Vagina (tissue), 2 donors: ENCODE results near the gene SLCO2B1. TPM values are rescaled to one million over a fixed set of nuclear protein-coding genes. Genes with fewer than 3 reads are reported as not detected.

ENCODE experiments used
- DNase-seq, 2 donors: peaks; one replicate each; pipeline ENCODE4 v3.0.0-alpha.2; 2017; ENCODE audit errors: extremely low spot score in 2 of 2
- H3K27ac ChIP-seq: fragments of 200-600 bp; sonication (generic); one replicate; pipeline ENCODE4 v1.5.1; 2019
- H3K27me3 ChIP-seq: fragments of 200-600 bp; sonication (generic); one replicate; pipeline ENCODE4 v1.5.1; 2019
- H3K36me3 ChIP-seq, 2 donors: fragments of 200-600 bp; sonication (generic); one replicate each; pipeline ENCODE4 v1.5.1; 2017 to 2019
- H3K4me1 ChIP-seq: fragments of 200-600 bp; sonication (generic); one replicate; pipeline ENCODE4 v1.5.1; 2019
- H3K4me3 ChIP-seq, 2 donors: fragments of 200-600 bp; sonication (generic); 1 replicate in 1 of 2; 2 replicates in 1 of 2; pipeline ENCODE4 v1.5.1; 2016 to 2019
- H3K9me3 ChIP-seq: fragments of 200-600 bp; sonication (generic); one replicate; pipeline ENCODE4 v1.5.1; 2019
- POLR2A ChIP-seq, 2 donors: fragments of 450-650 bp; IDR thresholded peaks; one replicate each; pipeline ENCODE4 v1.6.1; 2017; ENCODE audit warnings: antibody characterized with exemption in 2 of 2, mild to moderate bottlenecking in 2 of 2, moderate library complexity in 2 of 2
- POLR2AphosphoS5 ChIP-seq, 2 donors: sonication (generic); formaldehyde crosslinking; IDR thresholded peaks; one replicate each; pipeline ENCODE4 v1.9.0; 2017; ENCODE audit warnings: antibody characterized with exemption in 2 of 2, mild to moderate bottlenecking in 2 of 2, low read depth in 1 of 2; ENCODE audit not compliant: insufficient read depth in 1 of 2
- intact Hi-C: fragments of 100-400 bp; cut with DNase I; formaldehyde crosslinking; loops from one replicate; pipeline ENCODE4 v1.15.1; 2023
- total RNA-seq: library from RNA; depleted of rRNA; stranded (reverse); fragments of >200 nt; gene quantifications from one replicate; pipeline ENCODE4 v1.2.3, GENCODE V29; 2016
- TF ChIP-seq, protein P1 (sequence below), 3 experiments: fragments of 450-650 bp in 2 of 3; fragments of 200-600 bp in 1 of 3; sonication (generic) in 1 of 3; IDR thresholded peaks; one replicate each; pipeline ENCODE4 v1.5.1; 2017 to 2019; ENCODE audit warnings: antibody characterized with exemption in 3 of 3, mild to moderate bottlenecking in 2 of 3, moderate library complexity in 2 of 3

SLCO2B1 gene
- total RNA-seq, 1 donor from 2014 or later = 55.5 TPM

DNA sequence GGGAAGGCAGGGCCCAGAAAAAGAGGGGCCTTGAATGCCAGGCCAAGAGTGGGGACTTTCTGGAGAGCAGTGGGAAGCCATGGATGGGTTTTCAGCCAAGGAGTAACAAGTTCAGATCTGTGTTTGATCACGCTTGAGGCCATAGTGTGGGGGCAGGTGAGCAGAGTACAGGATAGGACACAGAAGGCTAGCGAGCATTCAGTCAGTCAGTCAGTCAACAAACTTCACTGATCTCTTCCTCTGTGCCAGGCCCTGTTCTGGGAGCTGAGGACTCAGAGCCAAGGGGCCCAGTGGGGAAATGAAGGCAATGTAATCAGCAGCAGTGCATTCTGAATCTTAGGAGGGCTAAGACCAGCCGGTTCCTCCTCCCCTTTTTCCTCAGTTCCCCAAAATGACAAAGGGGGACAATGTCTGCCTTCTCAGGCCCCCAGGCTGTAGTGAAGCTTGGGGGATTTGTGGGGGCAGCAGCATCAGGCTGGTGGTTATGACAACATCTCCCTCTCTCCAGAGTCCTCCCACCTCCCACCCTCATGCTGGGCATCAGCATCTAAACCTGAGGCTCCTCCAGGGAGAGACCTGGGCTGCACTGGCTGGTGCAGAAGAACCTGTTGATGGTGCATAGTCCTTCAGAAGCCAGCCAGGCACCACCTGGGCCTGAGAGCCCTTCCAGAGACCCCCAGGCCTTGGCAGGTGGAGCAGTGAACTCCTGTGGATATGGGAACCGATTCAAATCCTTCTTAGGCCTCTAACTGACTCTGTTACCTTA is 46.8 kb downstream of the SLCO2B1 start:
- Histone ChIP-seq H3K27me3 (no peaks in the 10 kb centered on the region), H3K36me3 (no peaks in the 10 kb centered on the region), H3K27ac (no peak overlapping the region), H3K4me3 (no peak overlapping the region), H3K9me3 (no peaks in the 10 kb centered on the region), H3K4me1 (no peaks in the 10 kb centered on the region)
- DNase-seq = no peak
- intact Hi-C loops = no loop called here
- TF ChIP-seq, protein P1, sequence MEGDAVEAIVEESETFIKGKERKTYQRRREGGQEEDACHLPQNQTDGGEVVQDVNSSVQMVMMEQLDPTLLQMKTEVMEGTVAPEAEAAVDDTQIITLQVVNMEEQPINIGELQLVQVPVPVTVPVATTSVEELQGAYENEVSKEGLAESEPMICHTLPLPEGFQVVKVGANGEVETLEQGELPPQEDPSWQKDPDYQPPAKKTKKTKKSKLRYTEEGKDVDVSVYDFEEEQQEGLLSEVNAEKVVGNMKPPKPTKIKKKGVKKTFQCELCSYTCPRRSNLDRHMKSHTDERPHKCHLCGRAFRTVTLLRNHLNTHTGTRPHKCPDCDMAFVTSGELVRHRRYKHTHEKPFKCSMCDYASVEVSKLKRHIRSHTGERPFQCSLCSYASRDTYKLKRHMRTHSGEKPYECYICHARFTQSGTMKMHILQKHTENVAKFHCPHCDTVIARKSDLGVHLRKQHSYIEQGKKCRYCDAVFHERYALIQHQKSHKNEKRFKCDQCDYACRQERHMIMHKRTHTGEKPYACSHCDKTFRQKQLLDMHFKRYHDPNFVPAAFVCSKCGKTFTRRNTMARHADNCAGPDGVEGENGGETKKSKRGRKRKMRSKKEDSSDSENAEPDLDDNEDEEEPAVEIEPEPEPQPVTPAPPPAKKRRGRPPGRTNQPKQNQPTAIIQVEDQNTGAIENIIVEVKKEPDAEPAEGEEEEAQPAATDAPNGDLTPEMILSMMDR (IDR thresholded peaks at IDR 0.05) = no peak
- no peak for TF ChIP-seq POLR2A (IDR thresholded peaks at IDR 0.05)
- no peak for TF ChIP-seq POLR2AphosphoS5 (IDR thresholded peaks at IDR 0.05; ENCODE audit: insufficient read depth in 1 of 2, low read depth in 1 of 2)

DNA sequence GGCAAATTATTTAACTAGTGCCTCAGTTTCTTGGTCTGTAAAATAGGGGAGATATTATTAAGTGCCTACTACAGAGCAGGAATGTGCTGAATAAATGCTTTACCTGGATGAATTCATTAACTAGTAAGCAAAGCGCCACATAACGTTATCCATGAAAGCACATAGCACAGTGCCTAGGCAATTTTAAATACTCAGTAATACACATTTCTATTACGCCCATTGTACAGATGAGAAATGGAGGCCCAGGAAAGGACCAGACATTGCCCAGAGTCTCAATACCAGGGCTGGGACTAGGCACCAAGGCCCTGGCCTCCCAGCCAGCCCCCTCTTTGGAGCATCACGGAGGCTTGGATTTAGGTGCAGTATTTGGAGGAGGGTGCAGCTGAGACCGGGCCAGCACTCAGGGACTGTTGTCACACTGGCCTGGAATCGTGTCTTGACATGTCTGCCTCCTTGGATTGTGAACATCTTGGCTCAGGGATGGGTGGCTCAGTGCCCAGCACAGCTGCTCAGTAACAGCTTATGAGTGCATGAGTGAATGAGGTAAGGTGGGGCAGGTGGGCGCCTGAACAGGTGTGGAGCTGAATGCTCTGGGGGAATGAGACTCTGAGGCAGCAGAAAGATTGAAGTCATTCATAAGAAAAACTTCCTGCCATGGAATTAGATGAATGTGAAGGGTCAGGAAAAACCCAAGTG is 47.5 kb downstream of the SLCO2B1 start:
- H3K27me3 ChIP-seq = no peaks in the 10 kb centered on the region
- H3K4me3 ChIP-seq = no peak overlapping the region
- no peak for DNase-seq
- no peak overlapping the region for H3K27ac ChIP-seq
- TF ChIP-seq POLR2A (IDR thresholded peaks at IDR 0.05) = no peak
- TF ChIP-seq, protein P1 (IDR thresholded peaks at IDR 0.05) = no peak
- TF ChIP-seq POLR2AphosphoS5 (IDR thresholded peaks at IDR 0.05; ENCODE audit: insufficient read depth in 1 of 2, low read depth in 1 of 2) = no peak
- intact Hi-C loops = no loop called here
- H3K9me3 ChIP-seq = no peaks in the 10 kb centered on the region
- no peaks in the 10 kb centered on the region for H3K36me3 ChIP-seq
- no peaks in the 10 kb centered on the region for H3K4me1 ChIP-seq

DNA sequence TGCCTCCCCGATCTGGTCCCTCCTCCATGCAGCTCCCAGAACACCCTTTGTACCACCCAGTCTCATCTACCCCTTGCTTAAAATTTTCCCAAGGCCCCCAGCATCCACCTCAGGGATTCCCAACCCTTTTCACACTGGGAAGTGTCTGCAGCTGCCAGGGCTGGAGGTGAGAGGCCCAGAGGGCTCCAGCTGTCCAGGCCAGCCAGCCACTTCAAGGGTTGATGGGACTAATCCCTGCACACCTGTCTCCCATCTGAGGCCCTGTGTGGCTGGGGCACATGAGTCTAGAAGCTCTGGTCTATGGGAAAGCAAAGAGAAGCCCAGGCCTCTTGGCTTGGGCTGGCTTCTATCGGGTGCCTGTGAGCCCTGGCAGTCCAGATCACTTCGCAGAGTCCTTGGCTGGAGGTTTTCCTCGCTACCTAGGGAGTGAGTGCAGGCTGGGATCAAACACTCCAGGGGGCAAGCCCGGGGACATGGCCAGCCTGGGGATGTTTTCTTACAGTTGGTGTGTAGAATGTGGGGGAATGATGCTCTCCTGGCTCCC is 48.6 kb downstream of the SLCO2B1 start:
- no peak overlapping the region for H3K4me3 ChIP-seq
- H3K36me3 ChIP-seq = no peaks in the 10 kb centered on the region
- no peaks in the 10 kb centered on the region for H3K9me3 ChIP-seq
- DNase-seq = no peak
- H3K4me1 ChIP-seq = no peaks in the 10 kb centered on the region
- H3K27me3 ChIP-seq = no peaks in the 10 kb centered on the region
- TF ChIP-seq, protein P1 (IDR thresholded peaks at IDR 0.05) = no peak
- TF ChIP-seq POLR2AphosphoS5 (IDR thresholded peaks at IDR 0.05; ENCODE audit: insufficient read depth in 1 of 2, low read depth in 1 of 2) = no peak
- no peak for TF ChIP-seq POLR2A (IDR thresholded peaks at IDR 0.05)
- intact Hi-C loops = no loop called here
- no peak overlapping the region for H3K27ac ChIP-seq

DNA sequence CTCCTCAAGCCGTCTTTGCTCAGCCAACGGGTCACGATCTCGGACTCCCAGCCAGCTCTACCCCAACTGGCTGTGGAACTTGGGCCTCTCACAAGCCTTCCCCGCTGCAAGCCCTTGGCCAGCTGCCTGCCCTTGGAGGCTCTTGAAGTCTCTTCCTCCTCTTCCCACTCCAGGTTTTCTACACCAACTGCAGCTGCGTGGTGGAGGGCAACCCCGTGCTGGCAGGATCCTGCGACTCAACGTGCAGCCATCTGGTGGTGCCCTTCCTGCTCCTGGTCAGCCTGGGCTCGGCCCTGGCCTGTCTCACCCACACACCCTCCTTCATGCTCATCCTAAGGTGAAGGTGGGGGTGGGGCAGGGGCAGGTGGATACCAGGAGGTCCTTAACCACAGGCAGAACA is 49.1 kb downstream of the SLCO2B1 start:
- no peak overlapping the region for H3K4me3 ChIP-seq
- no peak for TF ChIP-seq POLR2AphosphoS5 (IDR thresholded peaks at IDR 0.05; ENCODE audit: insufficient read depth in 1 of 2, low read depth in 1 of 2)
- TF ChIP-seq POLR2A (IDR thresholded peaks at IDR 0.05) = no peak
- TF ChIP-seq, protein P1 (IDR thresholded peaks at IDR 0.05) = no peak
- H3K27me3 ChIP-seq = no peaks in the 10 kb centered on the region
- no peaks in the 10 kb centered on the region for H3K4me1 ChIP-seq
- H3K27ac ChIP-seq = no peak overlapping the region
- intact Hi-C loops = loop anchor here (5.0 kb wide), 1 partner anchor 58 kb away; no protein-coding TSS in a partner anchor
- no peak for DNase-seq
- no peaks in the 10 kb centered on the region for H3K36me3 ChIP-seq
- no peaks in the 10 kb centered on the region for H3K9me3 ChIP-seq
